C4-2B (cell line): ENCODE data around the gene PURB.
"Not testable (repeated sequence)": the region's sequence is repeated elsewhere in the genome, so short reads cannot be mapped to it uniquely, and the experiment has no call there.

Experiments
- ZFX ChIP-seq: fragments of 450-650 bp; IDR thresholded peaks from 2 replicates; pipeline ENCODE4 v1.6.1; 2017
- TF ChIP-seq, protein P1 (sequence below): fragments of 450-650 bp; conservative IDR thresholded peaks from 2 replicates; pipeline ENCODE4 v1.5.1; 2017; ENCODE audit warnings: mild to moderate bottlenecking

DNA sequence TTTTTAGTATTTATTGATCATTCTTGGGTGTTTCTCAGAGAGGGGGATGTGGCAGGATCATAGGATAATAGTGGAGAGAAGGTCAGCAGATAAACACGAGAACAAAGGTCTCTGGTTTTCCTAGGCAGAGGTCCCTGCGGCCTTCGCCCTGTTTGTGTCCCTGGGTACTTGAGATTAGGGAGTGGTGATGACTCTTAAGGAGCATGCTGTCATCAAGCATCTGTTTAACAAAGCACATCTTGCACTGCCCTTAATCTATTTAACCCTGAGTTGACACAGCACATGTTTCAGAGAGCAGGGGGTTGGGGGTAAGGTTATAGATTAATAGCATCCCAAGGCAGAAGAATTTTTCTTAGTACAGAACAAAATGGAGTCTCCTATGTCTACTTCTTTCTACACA, 15.0 kb downstream of the PURB start:
- TF ChIP-seq, protein P1, sequence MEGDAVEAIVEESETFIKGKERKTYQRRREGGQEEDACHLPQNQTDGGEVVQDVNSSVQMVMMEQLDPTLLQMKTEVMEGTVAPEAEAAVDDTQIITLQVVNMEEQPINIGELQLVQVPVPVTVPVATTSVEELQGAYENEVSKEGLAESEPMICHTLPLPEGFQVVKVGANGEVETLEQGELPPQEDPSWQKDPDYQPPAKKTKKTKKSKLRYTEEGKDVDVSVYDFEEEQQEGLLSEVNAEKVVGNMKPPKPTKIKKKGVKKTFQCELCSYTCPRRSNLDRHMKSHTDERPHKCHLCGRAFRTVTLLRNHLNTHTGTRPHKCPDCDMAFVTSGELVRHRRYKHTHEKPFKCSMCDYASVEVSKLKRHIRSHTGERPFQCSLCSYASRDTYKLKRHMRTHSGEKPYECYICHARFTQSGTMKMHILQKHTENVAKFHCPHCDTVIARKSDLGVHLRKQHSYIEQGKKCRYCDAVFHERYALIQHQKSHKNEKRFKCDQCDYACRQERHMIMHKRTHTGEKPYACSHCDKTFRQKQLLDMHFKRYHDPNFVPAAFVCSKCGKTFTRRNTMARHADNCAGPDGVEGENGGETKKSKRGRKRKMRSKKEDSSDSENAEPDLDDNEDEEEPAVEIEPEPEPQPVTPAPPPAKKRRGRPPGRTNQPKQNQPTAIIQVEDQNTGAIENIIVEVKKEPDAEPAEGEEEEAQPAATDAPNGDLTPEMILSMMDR, result not testable (repeated sequence)
- not testable (repeated sequence) for TF ChIP-seq ZFX
